HUES6 (cell line): Measurements from ENCODE around the gene COL4A2.

ENCODE experiments used
- H3K27ac ChIP-seq: 2 replicates; pipeline ENCODE4 v1.7.0; 2013; ENCODE audit warnings: low read depth, mild to moderate bottlenecking, low read length, inconsistent platforms
- H3K27me3 ChIP-seq: 2 replicates; pipeline ENCODE4 v1.6.1; 2013; ENCODE audit warnings: low read length; ENCODE audit not compliant: control insufficient read depth, insufficient read depth
- H3K36me3 ChIP-seq: 2 replicates; pipeline ENCODE4 v1.6.1; 2013; ENCODE audit warnings: low read length; ENCODE audit not compliant: control insufficient read depth, insufficient read depth
- H3K4me1 ChIP-seq: 2 replicates; pipeline ENCODE4 v1.6.1; 2013; ENCODE audit warnings: low read length; ENCODE audit not compliant: control insufficient read depth, insufficient read depth
- H3K4me3 ChIP-seq: 2 replicates; pipeline ENCODE4 v1.5.1; 2013; ENCODE audit warnings: low read depth, low read length
- H3K9ac ChIP-seq: one replicate; pipeline ENCODE4 v1.6.1; 2013; ENCODE audit warnings: mild to moderate bottlenecking, low read length
- H3K9me3 ChIP-seq: 2 replicates; pipeline ENCODE4 v1.6.1; 2013; ENCODE audit warnings: low read depth, low read length; ENCODE audit not compliant: control insufficient read depth, insufficient read depth

The COL4A2 gene

GRCh38 chr13:110361365-110361911 is 54.4 kb downstream of the COL4A2 start:
- no peaks in the 10 kb centered on the region for H3K27me3 ChIP-seq
- H3K36me3 ChIP-seq: peaks cover 36% of the 10 kb centered on the region
- no peak overlapping the region for H3K9ac ChIP-seq
- no peak overlapping the region for H3K4me3 ChIP-seq
- peaks cover 6% of the 10 kb centered on the region; the same call in 1 of the 2 replicates for H3K4me1 ChIP-seq
- no peaks in the 10 kb centered on the region for H3K9me3 ChIP-seq
- H3K27ac ChIP-seq: no peak overlapping the region

DNA sequence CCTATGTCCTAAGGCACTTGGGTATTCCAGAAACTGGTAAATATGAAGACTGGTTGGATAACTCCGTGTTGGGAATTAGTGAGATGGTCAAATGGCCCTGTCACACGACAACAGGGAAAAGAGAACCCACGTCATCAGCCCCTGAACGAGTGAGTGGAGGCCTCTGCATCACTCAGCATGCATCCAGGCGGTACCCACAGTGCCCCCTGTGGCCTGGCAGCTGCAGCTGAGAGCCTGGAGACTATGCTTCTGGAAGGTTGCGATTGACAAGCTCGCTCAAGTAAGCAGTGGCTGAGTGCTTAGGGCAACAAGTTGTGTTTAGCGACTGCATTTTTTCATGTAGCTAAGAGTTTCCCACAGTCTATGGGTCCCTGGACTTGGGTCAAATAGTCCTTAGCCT is 55.9 kb downstream of the COL4A2 start:
- H3K9ac ChIP-seq: no peak overlapping the region
- peaks cover 28% of the 10 kb centered on the region for H3K36me3 ChIP-seq

GRCh38 chr13:110364081-110364480 is 57.0 kb downstream of the COL4A2 start:
- Histone ChIP-seq H3K9me3 (no peaks in the 10 kb centered on the region), H3K9ac (no peak overlapping the region), H3K4me3 (no peak overlapping the region), H3K4me1 (peaks cover 6% of the 10 kb centered on the region; the same call in 1 of the 2 replicates), H3K27me3 (no peaks in the 10 kb centered on the region), H3K27ac (no peak overlapping the region), H3K36me3 (peaks cover 18% of the 10 kb centered on the region)

More for the DNA sequence above, 55.9 kb downstream of the COL4A2 start:
- Histone ChIP-seq H3K9me3 (no peaks in the 10 kb centered on the region), H3K27me3 (no peaks in the 10 kb centered on the region), H3K4me3 (no peak overlapping the region), H3K4me1 (peaks cover 6% of the 10 kb centered on the region; the same call in 1 of the 2 replicates), H3K27ac (no peak overlapping the region)

DNA sequence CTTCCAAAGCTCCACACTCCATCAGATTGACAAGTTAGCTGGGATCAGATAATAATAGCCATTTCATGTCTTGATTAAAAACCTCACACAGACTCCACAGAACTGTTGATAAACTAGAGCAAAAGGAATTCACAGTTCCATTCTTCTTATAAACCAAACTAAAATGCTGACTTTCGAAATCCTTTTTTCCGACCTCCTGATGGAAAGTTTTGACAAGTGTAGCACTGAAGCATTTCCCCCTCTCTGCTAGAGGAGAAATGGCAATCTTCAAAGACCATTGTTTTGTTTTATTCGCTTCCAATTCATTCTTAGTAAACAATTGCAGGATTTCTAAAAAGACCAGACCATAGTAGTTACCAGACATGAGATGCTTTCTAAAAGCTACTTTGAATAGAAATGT is 58.8 kb downstream of the COL4A2 start:
- Histone ChIP-seq H3K27me3 (no peaks in the 10 kb centered on the region), H3K27ac (no peak overlapping the region), H3K9me3 (no peaks in the 10 kb centered on the region), H3K9ac (no peak overlapping the region), H3K4me1 (peaks cover under 1% of the 10 kb centered on the region; the same call in 1 of the 2 replicates), H3K36me3 (peaks cover 10% of the 10 kb centered on the region), H3K4me3 (no peak overlapping the region)

DNA sequence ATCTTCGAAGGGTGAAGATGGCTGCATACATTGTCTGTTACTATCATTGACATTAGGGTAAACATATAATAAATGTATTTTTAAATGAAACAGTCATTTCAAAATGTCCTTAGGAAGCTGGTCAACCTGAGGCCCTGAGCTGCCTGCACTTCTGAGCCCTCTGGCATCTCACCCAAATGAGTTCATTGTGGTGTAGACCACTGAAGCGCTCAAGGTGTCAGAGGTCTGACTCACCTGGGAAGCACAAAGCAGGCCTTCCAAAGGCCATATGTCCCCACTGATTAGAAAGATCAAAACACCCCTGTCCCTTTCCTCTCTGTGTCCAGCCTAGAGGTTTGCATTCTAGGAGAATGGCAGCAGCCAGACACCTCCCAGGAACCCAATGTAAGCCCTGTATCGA is 59.6 kb downstream of the COL4A2 start:
- no peak overlapping the region for H3K4me3 ChIP-seq
- H3K4me1 ChIP-seq: no peaks in the 10 kb centered on the region
- no peaks in the 10 kb centered on the region for H3K27me3 ChIP-seq
- no peak overlapping the region for H3K27ac ChIP-seq
- H3K9me3 ChIP-seq: no peaks in the 10 kb centered on the region
- H3K36me3 ChIP-seq: peaks cover 3% of the 10 kb centered on the region; the same call in 1 of the 2 replicates
- H3K9ac ChIP-seq: no peak overlapping the region

- Histone ChIP-seq H3K9me3 (no peaks in the 10 kb centered on the region), H3K9ac (no peak overlapping the region), H3K27me3 (no peaks in the 10 kb centered on the region), H3K27ac (no peak overlapping the region), H3K36me3 (no peaks in the 10 kb centered on the region), H3K4me3 (no peak overlapping the region), H3K4me1 (no peaks in the 10 kb centered on the region)
Measured at GRCh38 chr13:110367620-110368019, 60.5 kb downstream of the COL4A2 start.

DNA sequence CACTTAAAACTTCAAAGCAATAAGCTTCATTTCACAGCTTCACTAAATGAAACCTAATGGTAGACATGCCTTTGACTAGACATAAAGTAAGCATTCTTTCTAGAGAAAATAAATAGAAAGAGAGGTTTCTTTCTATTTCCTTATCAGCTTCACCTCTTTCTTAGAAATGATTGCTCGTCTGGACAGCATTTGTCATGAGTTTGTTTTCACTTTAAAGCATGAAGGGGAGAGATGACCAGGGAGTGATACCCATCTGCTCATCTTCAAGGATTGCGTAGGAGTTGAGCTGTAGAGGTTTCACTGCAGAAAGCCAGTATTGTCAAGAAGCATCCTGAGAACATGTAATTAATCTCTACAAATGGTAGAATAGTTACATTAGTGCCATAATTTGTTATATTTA is 61.3 kb downstream of the COL4A2 start:
- no peaks in the 10 kb centered on the region for H3K4me1 ChIP-seq
- no peaks in the 10 kb centered on the region for H3K27me3 ChIP-seq
- no peaks in the 10 kb centered on the region for H3K36me3 ChIP-seq
- H3K9me3 ChIP-seq: no peaks in the 10 kb centered on the region
- H3K27ac ChIP-seq: no peak overlapping the region
- no peak overlapping the region for H3K4me3 ChIP-seq
- no peak overlapping the region for H3K9ac ChIP-seq

DNA sequence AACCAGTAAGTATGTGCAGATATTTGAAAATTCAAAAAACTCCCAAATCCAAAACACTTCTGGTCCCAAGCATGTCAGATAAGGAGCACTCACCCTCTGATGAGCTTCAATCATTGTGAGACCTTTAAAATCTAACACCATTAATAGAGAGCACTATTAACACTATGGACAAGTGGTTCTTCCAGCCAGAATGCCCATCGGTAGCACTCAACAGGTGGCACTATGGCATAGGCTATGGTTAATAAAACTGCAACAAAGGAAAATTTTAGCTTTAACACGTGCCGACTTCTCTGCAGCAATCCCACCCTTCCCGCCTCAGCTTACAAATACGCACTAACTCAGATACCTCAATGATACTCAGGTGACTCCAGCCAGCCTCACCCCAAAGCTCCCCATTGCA is 62.3 kb downstream of the COL4A2 start:
- Histone ChIP-seq H3K4me1 (no peaks in the 10 kb centered on the region), H3K9me3 (no peaks in the 10 kb centered on the region), H3K4me3 (no peak overlapping the region), H3K36me3 (no peaks in the 10 kb centered on the region), H3K27ac (no peak overlapping the region), H3K9ac (no peak overlapping the region), H3K27me3 (no peaks in the 10 kb centered on the region)

GRCh38 chr13:110371550-110372465 is 64.7 kb downstream of the COL4A2 start:
- H3K27ac ChIP-seq: no peak overlapping the region
- no peaks in the 10 kb centered on the region for H3K27me3 ChIP-seq
- no peak overlapping the region for H3K4me3 ChIP-seq
- no peaks in the 10 kb centered on the region for H3K9me3 ChIP-seq
- H3K4me1 ChIP-seq: no peaks in the 10 kb centered on the region; the same call in 1 of the 2 replicates
- H3K36me3 ChIP-seq: no peaks in the 10 kb centered on the region
- H3K9ac ChIP-seq: no peak overlapping the region

DNA sequence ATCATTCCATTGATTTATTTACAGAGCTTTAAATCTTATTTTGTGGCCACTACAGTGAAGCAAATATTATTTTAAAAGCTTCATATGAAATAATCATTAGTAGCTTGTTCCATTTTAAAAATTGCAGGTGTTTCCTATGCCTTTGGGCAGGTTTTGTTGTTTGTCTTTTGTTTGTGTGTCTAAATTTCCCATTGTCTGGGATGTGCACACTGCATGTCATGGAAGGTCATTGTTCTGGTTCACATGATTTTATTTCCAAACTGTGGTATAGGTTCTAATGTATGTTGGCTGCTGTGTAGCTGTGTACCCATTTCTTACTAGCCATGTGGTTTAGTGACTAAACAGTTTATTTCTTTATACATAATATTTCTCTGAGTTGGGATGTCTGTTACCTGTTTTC is 65.6 kb downstream of the COL4A2 start:
- Histone ChIP-seq H3K36me3 (no peaks in the 10 kb centered on the region), H3K9me3 (no peaks in the 10 kb centered on the region), H3K27me3 (no peaks in the 10 kb centered on the region), H3K4me1 (no peaks in the 10 kb centered on the region; the same call in 1 of the 2 replicates), H3K9ac (no peak overlapping the region), H3K4me3 (no peak overlapping the region), H3K27ac (no peak overlapping the region)

DNA sequence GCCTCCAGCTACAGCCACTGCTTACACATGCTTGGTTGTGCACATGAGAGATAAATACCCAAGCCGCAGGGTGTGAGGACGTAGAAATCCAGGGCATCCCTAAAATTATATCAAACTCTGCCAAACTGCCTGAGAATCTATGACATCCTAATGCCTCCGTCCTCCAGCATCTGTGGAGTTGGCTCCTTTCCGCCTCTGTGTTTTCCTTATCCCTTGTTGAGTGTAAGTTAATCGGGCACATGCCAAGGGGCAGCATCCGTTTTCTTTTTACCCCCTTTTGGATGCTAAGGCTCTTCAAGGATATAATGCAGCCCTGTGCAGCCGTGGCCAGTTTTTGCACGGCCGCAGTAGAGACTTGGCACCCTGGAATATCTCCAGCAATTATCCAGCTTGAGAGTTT is 66.5 kb downstream of the COL4A2 start:
- no peak overlapping the region for H3K27ac ChIP-seq
- no peaks in the 10 kb centered on the region for H3K27me3 ChIP-seq

More for the DNA sequence above, 66.5 kb downstream of the COL4A2 start:
- no peaks in the 10 kb centered on the region for H3K36me3 ChIP-seq
- H3K4me3 ChIP-seq: no peak overlapping the region
- H3K9me3 ChIP-seq: no peaks in the 10 kb centered on the region
- H3K9ac ChIP-seq: no peak overlapping the region
- H3K4me1 ChIP-seq: peaks cover 1% of the 10 kb centered on the region; the same call in 1 of the 2 replicates
